Activated naive CD4-positive, alpha-beta T cell treated with Interleukin-2 at 50 U/mL for 16 hours (primary cell): Measurements from ENCODE around the gene TPST1.

ENCODE experiments used
- DNase-seq: peaks from one replicate; pipeline ENCODE4 v3.0.0-alpha.2; 2020

TPST1 gene

DNA sequence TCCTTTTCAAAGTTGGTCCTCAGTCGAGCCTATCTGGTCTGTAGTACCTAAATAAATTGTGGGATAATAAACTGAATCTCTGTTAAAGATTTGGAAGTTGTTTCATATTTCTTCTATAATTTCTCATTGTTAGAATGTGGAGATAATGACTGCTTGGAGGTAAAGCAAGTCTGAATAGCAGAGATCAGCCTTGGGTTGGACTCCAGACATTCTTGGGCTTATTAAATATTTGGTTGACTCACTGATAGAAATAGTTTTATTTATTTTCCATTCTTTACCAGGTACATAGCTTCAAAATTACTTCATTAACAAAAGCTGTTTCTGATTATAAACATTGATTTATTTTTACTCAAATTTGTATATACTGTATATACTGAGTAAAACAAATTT lies 34.3 kb downstream of the TPST1 start:
- no peak for DNase-seq

DNA sequence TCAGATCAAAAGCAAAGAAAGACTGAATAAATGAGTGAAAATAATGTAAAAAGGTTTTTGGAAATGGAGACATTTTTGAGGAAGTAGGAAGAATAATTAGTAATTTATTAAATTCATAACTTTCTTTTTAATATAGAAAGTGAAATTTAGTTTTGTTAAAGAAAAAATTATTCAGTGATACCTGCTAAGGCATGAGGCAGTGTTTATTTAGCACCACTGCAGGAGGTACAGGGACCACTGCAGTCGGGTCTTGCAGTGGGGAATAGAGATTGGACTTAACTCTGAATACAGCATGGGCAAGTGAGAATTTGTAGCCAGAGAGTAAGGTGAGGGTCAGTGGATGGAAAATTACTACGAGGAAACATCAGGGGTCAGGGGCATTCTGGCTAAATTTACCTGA lies 39.9 kb downstream of the TPST1 start:
- no peak for DNase-seq

- DNase-seq: no peak
Measured at GRCh38 chr7:66246554-66247171, 41.5 kb downstream of the TPST1 start.

DNA sequence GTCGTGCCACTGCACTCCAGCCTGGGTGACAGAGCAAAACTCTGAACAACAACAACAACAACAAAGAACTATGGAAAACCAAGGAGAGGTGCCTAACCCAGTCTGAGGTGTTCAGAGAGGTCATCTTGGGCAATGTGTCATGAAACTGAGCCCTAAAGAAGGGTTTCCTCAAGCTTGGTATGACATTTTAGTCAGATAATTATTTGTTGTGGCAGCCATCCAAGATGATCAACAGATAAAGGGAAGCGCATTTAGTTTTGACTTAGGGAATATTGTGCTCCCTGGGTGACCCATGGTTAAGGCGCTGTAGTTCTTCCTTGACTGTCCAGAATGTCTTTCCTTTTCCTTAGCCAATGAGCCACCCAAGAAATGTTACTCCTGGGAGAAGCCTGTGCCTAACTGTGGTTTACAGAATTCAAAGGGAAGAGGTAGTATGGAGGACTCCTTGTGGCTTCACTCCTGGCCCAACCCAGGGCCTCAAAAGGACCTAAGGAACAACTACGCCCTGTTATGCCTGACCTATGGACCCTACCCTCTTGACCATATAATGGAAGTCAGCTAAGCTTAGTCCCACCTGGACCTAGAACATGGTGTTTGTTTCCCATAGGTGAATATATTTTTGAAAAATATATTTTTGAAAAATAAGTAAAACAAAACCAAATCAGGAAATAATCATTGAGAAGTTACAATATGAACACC lies 42.4 kb downstream of the TPST1 start:
- no peak for DNase-seq

DNA sequence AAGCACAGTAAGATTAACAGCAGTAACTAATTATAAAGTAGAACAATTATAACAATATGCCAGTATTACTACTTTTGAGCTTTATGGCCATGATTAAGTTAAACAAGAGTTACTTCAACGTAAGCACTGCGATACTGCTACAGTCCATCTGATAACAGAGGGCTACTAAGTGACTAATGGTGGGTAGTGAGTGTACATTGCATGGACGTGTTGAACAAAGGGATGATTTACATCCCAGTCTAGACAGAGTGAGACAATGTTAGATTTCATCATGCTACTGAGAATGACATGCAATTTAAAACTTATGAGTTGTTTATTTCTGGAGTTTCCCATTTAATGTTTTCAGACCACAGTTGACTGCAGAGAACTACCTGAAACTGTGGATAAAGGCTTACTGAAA lies 45.6 kb downstream of the TPST1 start:
- DNase-seq: no peak

DNA sequence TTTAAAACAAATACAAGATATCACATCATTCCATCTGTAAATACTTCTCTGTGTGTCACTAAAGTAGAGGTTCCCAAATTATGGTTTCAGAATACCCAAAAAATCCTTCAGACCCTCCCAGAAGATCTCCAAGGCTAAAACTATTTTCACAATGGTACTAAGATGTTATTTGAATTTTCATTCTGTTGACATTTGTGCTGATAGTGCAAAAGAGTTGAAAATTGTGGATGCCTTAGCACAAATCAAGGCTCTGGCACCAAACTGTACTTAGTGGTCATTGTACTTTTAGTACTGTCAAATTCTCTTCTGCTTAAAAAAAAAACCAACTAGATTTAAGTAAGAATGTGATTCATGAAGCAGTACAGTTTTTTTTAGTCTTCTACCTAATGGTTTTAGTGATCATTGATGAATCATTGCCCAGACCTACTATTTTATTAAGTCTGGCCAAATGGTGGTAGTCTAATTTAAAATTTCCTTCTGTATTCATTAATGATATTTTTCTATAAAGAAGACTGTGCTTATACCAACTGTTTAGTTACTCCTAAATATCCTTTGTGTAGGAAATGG lies 50.5 kb downstream of the TPST1 start:
- no peak for DNase-seq

DNA sequence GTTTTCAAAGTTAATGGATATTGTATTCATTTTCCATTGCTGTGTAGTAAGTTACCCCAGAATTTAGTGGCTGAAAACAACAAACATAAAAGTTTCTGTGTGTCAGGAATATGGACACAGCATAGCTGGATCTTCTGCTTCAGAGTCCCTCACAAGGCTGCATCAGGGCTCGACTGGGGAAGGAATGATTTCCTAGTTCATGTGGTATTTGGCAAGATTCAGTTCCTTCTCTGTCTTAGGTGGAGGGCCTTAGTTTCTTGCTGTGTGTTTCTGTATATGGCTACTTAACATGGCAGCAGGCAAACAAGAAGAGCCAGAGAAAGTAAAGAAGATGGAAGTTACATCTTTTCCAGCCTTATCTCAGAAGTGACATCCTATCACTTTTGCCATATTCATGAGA lies 51.1 kb downstream of the TPST1 start:
- DNase-seq: no peak

GRCh38 chr7:66257481-66257880 lies 52.3 kb downstream of the TPST1 start:
- no peak for DNase-seq

DNA sequence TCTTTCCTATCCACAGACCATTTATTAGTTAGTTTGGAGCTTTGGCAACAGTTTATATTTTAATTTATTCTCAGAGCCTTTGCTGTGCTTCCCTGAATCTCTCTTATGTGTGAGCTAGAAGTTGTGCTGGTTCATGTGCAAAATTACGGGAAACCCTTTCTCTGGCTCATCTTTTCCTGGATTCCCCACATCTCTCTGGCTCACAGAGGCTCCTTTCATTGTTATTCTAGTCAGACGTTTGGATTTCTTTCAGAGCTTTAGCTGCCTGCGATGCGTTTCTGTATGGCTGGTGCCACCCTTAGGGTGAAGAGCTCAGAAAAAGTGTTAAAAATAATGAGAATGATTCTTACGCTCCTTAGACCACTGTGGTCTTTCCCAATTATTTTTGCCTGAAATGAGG lies 53.3 kb downstream of the TPST1 start:
- DNase-seq: no peak

- no peak for DNase-seq
Measured at GRCh38 chr7:66261941-66262340, 56.8 kb downstream of the TPST1 start.

- no peak for DNase-seq
Measured at GRCh38 chr7:66263936-66264335, 58.8 kb downstream of the TPST1 start.

DNA sequence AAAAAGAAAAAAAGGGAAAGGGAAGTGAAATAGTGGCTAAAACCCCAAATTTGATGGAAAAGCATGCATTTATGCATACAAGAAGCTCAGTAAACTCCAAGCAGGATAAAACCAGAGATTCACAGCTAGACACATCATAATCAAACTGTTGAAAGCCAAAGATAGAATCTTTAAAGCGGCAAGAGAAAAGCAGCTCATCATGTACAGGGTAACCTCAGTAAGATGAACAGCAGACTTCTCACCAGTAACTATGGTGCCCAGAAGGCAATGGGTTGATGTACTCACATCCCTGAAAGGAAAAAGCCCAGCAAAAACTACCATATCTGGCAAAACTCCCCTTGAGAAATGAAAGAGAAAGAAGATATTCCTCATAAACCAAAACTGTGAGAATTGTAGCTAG lies 60.4 kb downstream of the TPST1 start:
- no peak for DNase-seq

GRCh38 chr7:66267249-66267648 lies 62.1 kb downstream of the TPST1 start:
- no peak for DNase-seq

- DNase-seq: no peak
Measured at GRCh38 chr7:66269978-66270377, 64.8 kb downstream of the TPST1 start.

DNA sequence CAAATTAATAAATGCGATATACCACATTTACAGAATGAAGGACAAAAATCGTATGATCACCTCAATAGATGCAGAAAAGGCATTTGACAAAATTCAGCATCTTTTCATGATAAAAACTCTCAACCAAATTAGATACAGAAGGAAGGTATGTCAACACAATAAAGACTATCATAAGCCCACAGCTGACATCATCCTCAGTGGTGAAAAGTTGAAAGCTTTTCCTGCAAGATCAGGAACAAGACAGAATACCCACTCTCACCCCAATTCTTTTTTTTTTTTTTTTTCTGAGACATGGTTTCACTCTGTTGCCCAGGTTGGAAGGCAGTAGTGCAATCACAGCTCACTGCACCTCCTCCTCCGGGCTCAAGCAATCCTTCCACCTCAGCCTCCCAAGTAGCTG lies 67.2 kb downstream of the TPST1 start:
- no peak for DNase-seq

GRCh38 chr7:66276363-66276762 lies 71.2 kb downstream of the TPST1 start:
- DNase-seq: no peak

DNA sequence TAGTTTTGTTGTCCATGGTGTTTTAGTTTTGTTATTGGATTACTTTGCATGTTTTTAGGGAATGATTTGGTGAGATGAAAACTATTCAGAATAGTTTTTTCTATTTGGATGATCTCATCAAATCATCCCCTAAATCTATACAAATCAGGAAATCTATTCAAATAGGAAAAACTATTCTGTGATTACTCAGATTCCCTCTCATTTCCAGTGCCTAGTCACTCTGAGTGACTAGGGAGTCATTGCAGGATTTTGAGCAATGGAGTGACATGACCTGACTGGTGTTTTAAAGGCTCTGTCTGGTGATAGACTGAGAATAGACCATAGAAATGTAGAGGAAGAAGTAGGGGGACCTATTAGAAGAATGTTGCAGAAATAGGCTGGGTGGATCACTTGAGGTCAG lies 72.4 kb downstream of the TPST1 start:
- DNase-seq: no peak

GRCh38 chr7:66279912-66280311 lies 74.8 kb downstream of the TPST1 start:
- DNase-seq: no peak

DNA sequence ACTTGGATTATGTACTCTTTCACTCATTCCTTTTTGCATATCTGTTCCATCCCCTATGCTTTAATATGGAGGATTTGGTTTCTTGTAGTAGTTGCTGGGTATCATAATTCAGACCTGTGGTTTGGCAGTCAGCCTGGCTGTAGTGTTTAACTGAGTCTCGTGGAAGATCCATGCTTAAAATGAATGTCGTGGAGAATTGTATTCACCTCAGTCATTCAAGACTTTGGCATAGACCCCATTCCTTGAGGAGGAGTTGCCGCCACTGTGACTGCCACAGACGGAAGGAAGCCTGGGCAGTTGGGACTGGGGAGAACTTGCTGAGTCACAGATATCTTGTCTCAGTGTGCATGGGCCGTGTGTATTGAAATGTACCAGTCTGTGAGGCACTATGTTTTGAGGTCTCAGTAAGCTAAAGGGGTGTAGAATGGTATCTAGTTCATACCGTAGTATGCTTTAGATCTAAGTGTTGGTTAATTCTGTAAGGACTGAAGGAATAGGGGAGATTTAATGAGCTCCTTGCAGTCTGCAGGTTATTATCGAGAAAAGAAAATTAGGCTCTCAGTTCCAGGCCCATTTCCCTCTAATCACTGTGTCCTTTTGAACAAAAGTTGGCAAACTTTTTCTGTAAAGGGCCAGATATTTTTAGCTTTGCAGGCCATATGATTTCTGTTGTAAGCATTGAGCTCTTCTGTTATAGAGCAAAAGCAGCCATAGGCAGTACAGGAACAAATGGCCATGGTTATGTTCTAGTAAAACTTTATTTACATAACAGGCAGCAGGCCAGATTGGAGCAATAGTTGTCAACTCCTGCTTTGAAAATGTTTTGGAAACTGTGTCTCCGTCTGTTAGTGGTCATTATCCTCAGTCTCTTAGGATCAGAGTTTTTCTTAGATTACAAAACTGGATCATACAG lies 76.8 kb downstream of the TPST1 start:
- no peak for DNase-seq

DNA sequence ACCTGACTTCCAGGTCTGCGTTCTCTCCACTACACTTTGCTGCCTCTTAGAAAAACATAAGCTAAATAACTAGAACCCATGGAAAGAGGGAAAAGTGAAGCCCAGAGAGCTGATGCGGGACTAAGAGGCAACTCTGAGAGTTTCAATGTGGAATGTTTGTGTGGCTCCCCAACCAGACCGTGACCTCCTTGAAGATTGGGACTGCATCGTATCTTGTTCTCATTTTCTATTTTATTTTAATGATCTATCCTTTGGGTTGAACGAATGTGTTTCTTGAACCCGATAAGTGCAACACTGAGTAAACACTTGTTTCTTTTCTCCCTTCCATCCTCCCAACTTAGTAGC lies 77.4 kb downstream of the TPST1 start:
- no peak for DNase-seq

GRCh38 chr7:66283003-66283920 lies 78.1 kb downstream of the TPST1 start:
- no peak for DNase-seq

- DNase-seq: no peak
Measured at GRCh38 chr7:66296001-66296521, 90.9 kb downstream of the TPST1 start.
